HEK293T (cell line): Measurements from ENCODE around the gene LSP1.
"Not testable (repeated sequence)": the region's sequence is repeated elsewhere in the genome, so short reads cannot be mapped to it uniquely, and the experiment has no call there.

Experiments used
- CTCF ChIA-PET: fragments of 350-600 bp; formaldehyde crosslinking; extraction: SDS; loops from one replicate; lab custom pipeline; 2021; ENCODE audit warnings: antibody characterized with exemption, inconsistent platforms; lab: Yijun Ruan, JAX
- POLR2A ChIA-PET: fragments of 350-600 bp; formaldehyde crosslinking; extraction: SDS; loops from one replicate; lab custom pipeline; 2020; ENCODE audit warnings: antibody characterized with exemption, inconsistent platforms; lab: Yijun Ruan, JAX
- DNase-seq: peaks from one replicate; pipeline ENCODE4 v3.0.0; 2012; ENCODE audit warnings: mixed read lengths; ENCODE audit errors: extremely low spot score
- ARNT ChIP-seq: fragments of 450-650 bp; IDR thresholded peaks from 2 replicates; pipeline ENCODE4 v1.6.1; 2017; ENCODE audit warnings: mild to moderate bottlenecking
- BHLHE40 ChIP-seq: fragments of 450-650 bp; IDR thresholded peaks from 2 replicates; pipeline ENCODE4 v1.6.1; 2016; ENCODE audit warnings: mild to moderate bottlenecking, moderate library complexity, borderline replicate concordance
- CTBP1 ChIP-seq: fragments of 450-650 bp; IDR thresholded peaks from 2 replicates; pipeline ENCODE4 v1.6.1; 2016; ENCODE audit warnings: borderline replicate concordance
- ELF4 ChIP-seq: fragments of 450-650 bp; IDR thresholded peaks from 2 replicates; pipeline ENCODE4 v1.6.1; 2017; ENCODE audit warnings: antibody characterized with exemption
- FOXA1 ChIP-seq: fragments of 450-650 bp; IDR thresholded peaks from 2 replicates; pipeline ENCODE4 v1.6.1; 2016; ENCODE audit warnings: mild to moderate bottlenecking
- FOXK2 ChIP-seq: fragments of 450-650 bp; IDR thresholded peaks from 2 replicates; pipeline ENCODE4 v1.6.1; 2016; ENCODE audit warnings: mild to moderate bottlenecking
- FOXM1 ChIP-seq: fragments of 450-650 bp; IDR thresholded peaks from 2 replicates; pipeline ENCODE4 v1.6.1; 2017; ENCODE audit warnings: mild to moderate bottlenecking, borderline replicate concordance
- HDGF ChIP-seq: fragments of 450-650 bp; IDR thresholded peaks from 2 replicates; pipeline ENCODE4 v1.6.1; 2017; ENCODE audit warnings: antibody characterized with exemption, borderline replicate concordance
- L3MBTL2 ChIP-seq: fragments of 450-650 bp; conservative IDR thresholded peaks from 2 replicates; pipeline ENCODE4 v1.6.1; 2016; ENCODE audit warnings: mild to moderate bottlenecking
- LEF1 ChIP-seq: fragments of 450-650 bp; IDR thresholded peaks from 2 replicates; pipeline ENCODE4 v1.6.1; 2017; ENCODE audit warnings: mild to moderate bottlenecking, borderline replicate concordance
- NFRKB ChIP-seq: fragments of 450-650 bp; IDR thresholded peaks from 2 replicates; pipeline ENCODE4 v1.6.1; 2016; ENCODE audit warnings: mild to moderate bottlenecking, moderate library complexity
- PKNOX1 ChIP-seq: fragments of 450-650 bp; IDR thresholded peaks from 2 replicates; pipeline ENCODE4 v1.6.1; 2016
- SP1 ChIP-seq: fragments of 450-650 bp; IDR thresholded peaks from 2 replicates; pipeline ENCODE4 v1.6.1; 2017
- SUZ12 ChIP-seq: fragments of 450-650 bp; IDR thresholded peaks from 2 replicates; pipeline ENCODE4 v1.6.1; 2016; ENCODE audit warnings: mild to moderate bottlenecking
- TARDBP ChIP-seq: fragments of 450-650 bp; IDR thresholded peaks from 2 replicates; pipeline ENCODE4 v1.6.1; 2016
- ZNF384 ChIP-seq: fragments of 450-650 bp; IDR thresholded peaks from 2 replicates; pipeline ENCODE4 v1.6.1; 2016

The LSP1 gene

GRCh38 chr11:1936072-1936780, 83.3 kb downstream of the LSP1 start:
- no peak for TF ChIP-seq ELF4
- no peak for TF ChIP-seq ZNF384
- no peak for TF ChIP-seq TARDBP
- TF ChIP-seq ARNT = no peak
- TF ChIP-seq SUZ12 = no peak
- TF ChIP-seq FOXM1 = no peak
- no peak for TF ChIP-seq BHLHE40
- TF ChIP-seq L3MBTL2 = no peak
- TF ChIP-seq SP1 = no peak
- no peak for TF ChIP-seq HDGF
- TF ChIP-seq NFRKB = no peak
- TF ChIP-seq PKNOX1 = no peak
- TF ChIP-seq CTBP1 = no peak
- no peak for TF ChIP-seq FOXK2
- ChIA-PET CTCF (no interaction called here), POLR2A (no interaction called here)
- no peak for DNase-seq

DNA sequence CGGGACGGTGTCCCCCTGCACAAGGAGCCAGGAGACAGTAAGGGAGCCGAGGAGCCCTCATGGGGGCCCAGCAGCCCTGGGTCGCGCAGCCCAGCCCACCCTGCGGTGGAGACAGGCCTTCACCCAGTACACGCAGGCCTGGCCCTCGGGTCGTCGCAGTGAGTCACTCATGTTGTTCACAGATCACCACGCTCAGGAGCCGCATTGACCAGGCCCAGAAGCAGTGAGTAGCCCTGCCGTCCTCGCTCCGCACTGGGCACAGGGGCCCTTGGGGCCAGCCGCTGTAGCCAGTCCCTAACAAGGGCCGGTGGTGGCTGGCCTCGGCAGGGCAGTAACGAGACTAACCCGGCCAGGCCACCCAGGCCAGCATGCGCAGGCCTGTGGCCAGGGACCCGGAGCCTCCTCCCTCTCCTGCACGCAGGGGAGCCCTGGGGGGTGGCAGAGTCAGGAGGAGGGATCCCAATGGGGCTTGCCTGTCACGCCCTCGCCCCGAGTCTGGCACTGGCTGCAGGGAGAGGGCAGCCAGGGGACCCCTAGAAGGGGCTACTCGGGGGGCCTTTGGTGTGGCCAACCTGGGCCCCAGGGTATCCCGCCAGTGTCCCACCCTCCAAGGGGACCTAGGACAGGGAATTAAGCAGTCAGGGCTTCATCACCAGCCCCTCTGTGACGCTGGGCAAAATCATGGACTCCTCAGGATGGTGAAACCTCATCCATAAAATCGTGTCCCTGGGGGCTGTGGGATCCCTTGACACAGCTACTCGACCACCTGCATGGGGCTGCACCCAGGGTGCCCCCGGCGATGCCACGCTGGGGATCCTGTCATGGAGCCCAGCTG, 84.1 kb downstream of the LSP1 start:
- ChIA-PET CTCF (no interaction called here), POLR2A (no interaction called here)

DNA sequence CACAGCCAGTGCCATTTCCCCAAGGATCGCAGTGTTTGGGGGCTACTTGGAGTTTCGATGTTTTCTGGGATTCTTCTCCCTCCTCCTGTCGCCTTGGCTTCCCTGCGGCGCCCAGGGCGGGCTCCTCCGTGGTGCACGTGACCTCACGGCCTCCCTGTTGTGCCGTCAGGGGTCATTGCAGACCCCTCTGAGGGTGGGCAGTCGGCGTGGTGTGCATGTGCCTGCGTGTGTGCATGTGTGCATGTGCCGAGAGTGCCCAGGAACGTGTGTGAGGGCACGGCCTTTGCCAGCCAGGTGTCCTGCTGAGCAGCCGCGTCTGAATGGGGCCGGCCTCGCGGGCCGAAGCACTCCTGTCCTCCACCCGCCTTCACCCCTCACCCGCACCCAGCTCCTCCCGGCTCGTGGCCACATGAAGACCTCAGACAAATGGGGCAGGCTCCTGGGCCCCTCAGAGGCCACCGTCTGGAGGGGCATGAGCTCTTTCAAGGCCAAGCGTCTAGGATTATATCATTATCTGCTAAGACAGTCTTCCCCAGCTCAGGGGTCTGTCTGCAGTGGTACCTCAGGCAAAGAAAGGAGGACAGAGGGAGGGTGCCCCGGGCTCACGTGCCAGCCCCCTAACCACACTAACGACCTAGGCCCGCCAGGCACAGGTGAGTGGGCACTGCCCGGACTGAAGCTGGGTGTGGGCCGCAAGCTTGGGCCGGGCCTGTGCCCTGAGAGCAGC, 84.9 kb downstream of the LSP1 start:
- ChIA-PET POLR2A (no interaction called here), CTCF (no interaction called here)
- no peak for TF ChIP-seq FOXK2
- no peak for TF ChIP-seq NFRKB
- no peak for DNase-seq

More for the DNA sequence above, 84.1 kb downstream of the LSP1 start:
- no peak for TF ChIP-seq SUZ12
- no peak for TF ChIP-seq BHLHE40
- no peak for TF ChIP-seq CTBP1
- TF ChIP-seq TARDBP = no peak
- TF ChIP-seq ZNF384 = no peak
- no peak for TF ChIP-seq FOXM1
- no peak for TF ChIP-seq ARNT
- no peak for TF ChIP-seq FOXA1
- no peak for TF ChIP-seq FOXK2
- DNase-seq = no peak

DNA sequence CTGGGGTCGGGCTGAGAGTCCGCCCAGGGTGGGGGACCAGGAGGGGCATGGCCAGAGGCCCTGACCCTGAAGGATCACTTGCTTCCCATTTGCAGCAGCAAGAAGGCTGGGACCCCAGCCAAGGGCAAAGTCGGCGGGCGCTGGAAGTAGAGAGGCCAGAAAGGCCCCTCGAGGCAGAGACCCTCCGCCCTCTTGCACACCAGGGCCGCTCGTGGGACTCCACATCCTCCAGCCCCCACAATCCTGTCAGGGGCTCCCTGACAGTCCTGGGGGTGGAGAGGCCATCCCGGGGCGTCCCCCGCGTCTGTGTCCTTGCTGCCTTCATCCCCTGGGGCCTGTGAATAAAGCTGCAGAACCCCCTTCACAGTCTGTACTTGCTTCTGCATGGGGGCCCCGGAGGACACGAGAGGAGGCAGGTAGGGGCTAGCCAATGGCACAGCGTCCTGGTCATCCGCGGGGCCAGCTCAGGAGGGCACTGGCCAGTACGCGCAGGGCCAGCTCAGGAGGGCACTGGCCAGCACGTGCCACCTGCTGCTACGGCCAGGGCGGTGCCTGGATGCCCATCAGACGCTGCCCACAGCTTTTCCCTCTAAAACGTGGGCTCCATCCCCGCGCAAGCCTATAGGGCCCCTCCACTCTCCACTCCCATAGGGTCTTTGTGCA, 85.6 kb downstream of the LSP1 start:
- ChIA-PET CTCF (no interaction called here), POLR2A (no interaction called here)
- TF ChIP-seq NFRKB = no peak
- no peak for TF ChIP-seq ELF4
- TF ChIP-seq LEF1 = no peak
- TF ChIP-seq CTBP1 = no peak
- TF ChIP-seq SUZ12 = no peak
- TF ChIP-seq L3MBTL2 = no peak
- TF ChIP-seq FOXK2 = no peak
- TF ChIP-seq ARNT = no peak
- TF ChIP-seq TARDBP = no peak
- no peak for TF ChIP-seq FOXA1
- TF ChIP-seq HDGF = no peak
- TF ChIP-seq PKNOX1 = no peak
- no peak for TF ChIP-seq BHLHE40
- no peak for TF ChIP-seq FOXM1
- no peak for TF ChIP-seq SP1
- TF ChIP-seq ZNF384 = no peak
- no peak for DNase-seq

- ChIA-PET CTCF (no interaction called here), POLR2A (no interaction called here)
- no peak for DNase-seq
- TF ChIP-seq FOXM1 (no peak), SUZ12 (no peak), L3MBTL2 (no peak), FOXK2 (no peak), NFRKB (no peak), TARDBP (no peak), FOXA1 (no peak), ZNF384 (no peak), ELF4 (no peak)
Measured at GRCh38 chr11:1939006-1939625, 86.2 kb downstream of the LSP1 start.

DNA sequence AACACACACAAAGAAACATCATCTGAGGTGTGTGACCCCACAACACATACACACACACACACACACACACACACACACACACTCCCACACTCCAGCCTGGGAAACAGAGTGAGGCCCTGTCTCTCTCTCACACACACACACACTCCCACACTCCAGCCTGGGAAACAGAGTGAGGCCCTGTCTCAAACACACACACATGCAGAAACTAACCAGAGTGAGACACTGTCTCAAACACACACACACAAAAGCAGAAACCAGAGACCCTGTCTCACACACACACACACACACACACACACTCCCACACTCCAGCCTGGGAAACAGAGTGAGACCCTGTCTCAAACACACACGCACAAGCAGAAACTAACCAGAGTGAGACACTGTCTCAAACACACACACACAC, 86.9 kb downstream of the LSP1 start:
- DNase-seq, CTCF ChIA-PET, POLR2A ChIA-PET: not testable (repeated sequence)
